Measurements from ENCODE around the gene PHYHIPL.

The PHYHIPL gene

DNA sequence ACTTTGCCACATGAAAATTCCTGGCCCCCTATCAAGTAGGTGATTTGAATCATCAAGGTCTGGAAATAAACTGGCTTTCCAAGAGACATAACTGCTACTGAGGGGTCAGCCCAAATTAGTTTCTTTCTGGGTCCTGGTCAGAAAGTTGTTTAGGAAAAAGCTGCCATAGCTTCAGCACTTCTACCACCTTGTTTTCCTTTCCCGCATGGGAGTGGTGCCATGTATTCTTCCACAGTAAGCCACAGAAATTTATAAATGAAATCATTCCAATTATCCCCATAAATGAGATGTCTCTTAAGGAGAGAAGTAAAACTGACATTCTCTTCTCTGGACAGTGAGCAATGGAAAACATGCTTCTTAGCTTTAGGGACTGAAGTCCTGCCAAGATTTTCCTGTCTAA is 80.8 kb downstream of the PHYHIPL start:
- no peak for DNase-seq (ENCODE audit: low read depth)

DNA sequence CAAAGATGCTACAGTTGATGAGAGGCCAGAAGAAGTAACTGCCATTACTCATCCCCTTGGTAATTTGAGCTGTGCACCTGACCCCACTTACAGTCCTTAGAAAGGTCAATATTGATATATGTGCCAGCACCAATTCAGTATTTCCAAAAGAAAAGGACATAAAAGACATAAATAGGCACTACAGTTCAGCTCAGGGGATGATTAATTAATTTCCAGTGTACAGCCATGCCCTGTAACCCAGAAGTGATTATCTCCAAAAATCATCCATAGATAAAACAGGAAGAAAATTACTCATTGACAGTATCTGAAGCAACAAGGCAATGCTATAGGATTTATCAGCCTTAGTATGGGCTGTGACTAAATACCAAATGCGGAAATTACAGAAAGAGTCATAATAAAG is 82.4 kb downstream of the PHYHIPL start:
- DNase-seq (ENCODE audit: low read depth): no peak

DNA sequence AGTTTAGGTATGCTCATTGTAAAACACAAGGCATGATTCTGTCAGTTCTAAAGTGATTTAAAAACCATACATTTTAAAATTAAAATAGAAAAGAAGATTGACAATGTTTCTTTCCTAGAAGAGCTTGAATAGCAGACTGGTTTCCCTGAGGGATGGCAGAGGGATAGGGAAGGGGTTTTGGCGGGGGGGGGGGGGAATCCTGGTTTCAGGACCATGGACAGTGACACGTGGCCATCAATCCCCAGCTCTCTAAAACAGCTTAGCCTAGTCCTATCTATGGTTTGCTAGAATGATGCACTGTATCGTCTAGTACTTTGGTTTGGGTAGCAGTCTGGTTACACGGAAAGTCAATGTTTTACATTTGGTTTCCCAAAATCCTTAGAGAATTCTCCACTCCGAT is 88.7 kb downstream of the PHYHIPL start:
- DNase-seq (ENCODE audit: low read depth): no peak

DNA sequence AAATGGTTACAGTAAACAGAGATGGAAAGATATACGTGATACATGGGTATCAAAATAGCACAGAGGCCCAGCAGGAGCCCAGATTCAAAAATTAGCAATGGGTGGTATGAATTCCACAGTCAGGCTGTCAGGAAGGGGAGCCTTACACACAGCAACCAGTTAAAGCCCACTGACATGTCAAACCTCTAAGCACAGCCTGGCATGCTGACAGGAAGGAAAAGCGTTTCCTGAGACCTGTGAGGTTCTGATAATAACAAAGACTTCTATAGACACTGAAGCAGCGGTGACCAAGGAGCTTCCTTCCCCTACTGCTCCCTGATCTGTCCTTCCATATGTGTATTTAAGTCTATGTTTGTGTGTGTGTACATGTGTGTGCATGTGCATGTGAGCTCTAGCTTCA is 89.9 kb downstream of the PHYHIPL start:
- DNase-seq (ENCODE audit: low read depth): no peak

DNA sequence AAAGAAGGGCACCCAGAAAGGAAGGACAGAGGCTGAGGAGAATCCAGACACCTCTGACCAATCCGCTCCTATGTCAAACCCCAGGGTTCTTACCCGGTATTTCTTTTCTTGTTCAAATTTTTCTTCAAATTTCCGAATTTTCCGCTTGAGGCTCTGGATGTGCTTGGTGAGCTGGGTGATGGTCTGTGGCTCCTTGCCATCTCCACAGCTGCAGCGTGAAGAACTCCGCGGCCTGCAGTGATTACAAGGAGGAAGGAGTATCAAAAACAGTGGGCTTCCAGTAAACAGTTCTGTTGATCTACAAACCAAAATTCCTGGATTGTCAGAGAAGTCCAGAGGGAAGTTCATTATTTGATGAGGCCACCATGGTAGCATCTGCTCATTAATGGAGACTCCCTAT is 92.0 kb downstream of the PHYHIPL start:
- no peak for DNase-seq (ENCODE audit: low read depth)

DNA sequence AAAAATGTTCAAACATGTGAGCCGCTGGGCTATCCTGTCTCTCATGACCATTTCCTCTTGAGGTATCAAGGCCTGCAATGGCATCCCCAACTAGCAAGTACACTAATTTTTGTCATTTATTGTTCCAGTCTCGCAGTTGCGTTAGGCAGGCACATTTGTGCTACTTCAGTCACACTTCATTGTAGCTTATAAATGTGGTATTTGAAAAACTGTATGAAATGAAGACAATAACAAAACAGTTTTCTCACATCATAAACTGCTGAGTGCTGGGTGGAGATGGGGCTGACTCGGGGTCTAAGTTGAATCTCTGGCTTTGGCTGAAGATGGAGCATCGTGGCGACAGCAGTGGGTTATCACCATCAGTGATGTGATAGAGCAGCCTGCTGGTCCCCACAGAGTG is 93.2 kb downstream of the PHYHIPL start:
- DNase-seq (ENCODE audit: low read depth): no peak

DNA sequence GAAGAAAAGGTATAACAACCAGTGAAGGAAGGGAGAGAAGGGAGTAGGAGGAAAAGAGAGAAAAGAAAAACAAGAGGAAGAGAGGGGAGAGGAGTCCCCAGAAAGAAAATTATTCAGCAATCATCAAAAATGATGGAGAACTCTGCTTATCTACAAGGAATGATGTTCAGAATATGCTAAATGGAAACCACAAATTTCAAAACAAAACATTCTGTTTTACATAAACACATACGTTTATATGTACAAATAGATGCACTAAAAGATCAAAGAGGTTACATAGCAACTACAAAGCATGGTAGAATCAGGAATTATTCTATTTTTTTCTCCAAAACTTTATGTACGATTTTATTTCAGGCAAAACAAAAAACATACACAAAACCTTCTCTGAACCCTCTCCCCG is 94.0 kb downstream of the PHYHIPL start:
- DNase-seq (ENCODE audit: low read depth): no peak

DNA sequence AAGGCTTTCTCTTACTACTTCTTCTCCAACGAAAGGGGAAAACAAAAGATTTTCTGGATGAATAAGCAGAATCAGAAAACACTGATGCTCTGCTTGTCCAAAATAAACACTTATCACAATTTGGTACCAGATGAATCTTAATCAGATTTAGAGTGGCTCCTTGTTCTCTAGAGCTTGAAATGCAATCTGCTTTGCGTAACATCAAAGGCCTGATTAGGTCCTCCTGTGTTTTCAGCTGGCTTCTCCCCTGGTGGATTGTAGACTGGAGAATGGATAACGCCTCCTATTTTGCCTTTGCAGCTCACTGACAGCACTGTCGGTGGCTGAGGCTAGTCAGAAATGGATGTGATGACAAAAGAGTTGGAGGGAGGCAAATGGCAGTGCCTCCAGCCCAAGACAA is 94.7 kb downstream of the PHYHIPL start:
- no peak for DNase-seq (ENCODE audit: low read depth)

DNA sequence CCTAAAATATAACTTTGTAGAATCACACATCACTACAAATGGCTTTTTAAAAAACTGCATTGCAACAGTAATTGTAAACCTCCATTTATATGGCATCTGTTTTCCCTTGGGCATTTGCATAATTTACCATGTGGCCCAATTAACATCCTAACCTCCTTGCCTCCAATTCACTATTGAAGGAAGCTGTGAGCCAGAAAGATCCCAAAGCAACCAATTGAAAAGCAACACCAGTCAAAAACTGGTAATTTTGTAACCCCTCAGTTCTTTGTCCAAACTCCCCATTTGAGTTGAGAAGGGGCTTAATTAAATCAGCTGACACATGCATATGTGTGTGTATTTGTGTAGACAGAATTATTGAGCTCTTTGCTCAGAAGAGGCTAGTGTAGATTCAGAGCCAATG is 95.6 kb downstream of the PHYHIPL start:
- DNase-seq (ENCODE audit: low read depth): no peak

DNA sequence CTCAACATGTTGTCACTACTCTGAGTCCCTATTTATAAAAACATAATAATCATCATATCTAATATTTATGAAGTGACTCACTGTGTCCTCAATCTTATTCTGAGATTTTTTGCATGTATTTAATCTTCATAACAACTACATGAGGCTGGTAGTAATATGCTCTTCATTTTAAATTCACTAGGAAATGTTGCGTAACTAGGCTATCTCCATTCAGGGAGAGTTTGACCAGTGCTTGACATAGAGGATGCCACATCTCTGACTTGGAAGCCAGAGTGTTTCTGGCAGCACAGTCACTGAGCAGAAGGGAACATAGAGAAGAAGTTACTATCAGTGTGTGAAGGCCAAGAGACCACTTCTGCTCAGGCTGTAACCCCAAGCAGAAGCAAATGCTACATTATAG is 97.0 kb downstream of the PHYHIPL start:
- DNase-seq (ENCODE audit: low read depth): no peak

DNA sequence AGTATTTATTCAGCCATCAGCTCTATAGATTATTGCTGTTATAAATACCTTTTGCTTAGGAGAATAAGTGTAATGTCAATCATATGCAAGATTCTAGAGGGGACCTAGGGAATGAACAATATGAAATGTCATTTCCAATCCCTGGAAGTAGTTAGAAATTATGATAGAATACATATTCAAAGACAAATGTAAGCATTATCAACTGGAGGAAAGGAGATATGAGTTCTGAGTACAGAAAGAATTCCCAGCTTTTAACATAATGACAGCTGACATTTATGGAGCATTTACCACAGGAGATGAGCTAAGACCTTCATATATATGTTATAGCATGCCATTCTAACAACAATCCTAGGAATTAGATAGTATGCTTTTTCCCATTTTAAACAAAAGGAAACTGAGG is 99.7 kb downstream of the PHYHIPL start:
- DNase-seq (ENCODE audit: low read depth): no peak

DNA sequence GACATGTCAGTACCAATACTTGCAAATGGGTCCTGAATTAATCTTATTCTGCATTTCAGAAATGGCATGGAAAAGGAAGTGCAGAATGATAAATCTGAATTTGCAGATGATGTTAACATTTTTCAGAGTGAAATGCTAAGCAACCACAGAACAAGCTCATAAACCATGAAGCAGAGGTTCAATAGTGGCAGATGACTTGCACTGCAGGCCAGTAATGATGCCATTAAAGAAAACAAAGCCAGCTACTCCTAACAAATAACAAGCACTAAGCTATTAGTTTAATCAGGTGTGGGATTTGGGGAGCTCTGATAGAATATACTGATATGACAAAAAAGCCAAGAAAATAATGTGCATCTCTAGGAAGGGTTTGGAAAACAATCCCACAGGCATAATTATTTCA is 100.5 kb downstream of the PHYHIPL start:
- no peak for DNase-seq (ENCODE audit: low read depth)

DNA sequence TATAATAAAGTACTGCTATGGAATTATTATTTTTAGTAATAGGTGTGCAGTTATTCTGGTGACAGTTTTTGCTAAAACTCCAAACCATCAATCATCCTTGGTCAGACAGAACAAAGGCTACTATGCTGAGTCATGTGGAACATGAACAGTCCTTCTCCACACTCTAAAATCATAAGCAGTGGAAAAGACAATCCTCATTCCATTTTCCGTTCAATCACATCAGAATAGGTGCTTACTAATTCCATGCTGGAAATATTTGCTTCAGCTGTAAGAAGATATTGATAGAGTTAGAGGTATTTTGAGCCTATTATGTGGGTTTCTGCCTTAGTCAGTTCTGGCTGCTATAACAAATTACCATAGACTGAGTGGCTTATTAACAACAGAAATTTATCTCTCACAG is 103.0 kb downstream of the PHYHIPL start:
- no peak for DNase-seq (ENCODE audit: low read depth)

DNA sequence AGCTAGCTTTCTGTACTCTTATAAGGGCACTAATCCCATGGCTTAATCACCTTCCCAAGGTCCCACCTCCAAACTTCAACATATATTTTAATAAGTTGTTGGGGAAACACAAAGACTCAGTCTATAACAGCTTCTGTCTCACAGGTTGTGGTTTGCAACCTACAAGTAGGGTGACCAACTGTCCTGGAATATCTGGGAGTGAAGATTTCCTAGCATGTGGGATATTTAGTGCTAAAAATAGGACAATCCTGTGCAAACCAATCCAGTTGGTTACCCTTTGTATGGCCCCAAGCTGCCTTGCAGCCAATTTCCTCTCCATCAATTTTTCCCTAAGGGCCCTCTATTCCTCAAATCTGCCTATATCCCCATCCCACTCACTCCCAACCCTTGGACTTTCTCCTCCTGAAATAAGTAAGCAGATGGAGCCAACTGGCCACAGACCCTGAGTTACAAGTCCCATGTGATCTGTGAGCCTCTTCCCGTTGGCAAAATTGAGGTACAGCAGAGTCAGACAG is 103.6 kb downstream of the PHYHIPL start:
- DNase-seq (ENCODE audit: low read depth): no peak

DNA sequence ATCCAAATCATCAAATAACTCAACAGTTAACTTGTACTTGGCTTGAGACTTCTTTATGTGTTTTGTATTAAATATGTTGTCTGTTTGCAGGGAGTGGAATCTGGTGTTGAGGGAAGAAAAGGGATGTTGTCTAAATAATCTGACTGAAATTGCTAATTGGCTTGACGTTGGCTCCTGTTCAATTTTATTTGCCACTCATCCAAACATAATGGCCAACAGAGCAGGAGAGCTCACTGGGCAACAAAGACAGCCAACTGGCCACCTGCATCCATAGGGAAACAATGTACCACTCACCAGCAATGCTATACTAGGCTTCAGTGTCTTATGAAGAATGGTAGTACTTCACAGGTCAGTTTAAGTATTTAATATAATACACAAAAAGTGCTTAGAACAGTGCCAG is 105.4 kb downstream of the PHYHIPL start:
- DNase-seq (ENCODE audit: low read depth): no peak

DNA sequence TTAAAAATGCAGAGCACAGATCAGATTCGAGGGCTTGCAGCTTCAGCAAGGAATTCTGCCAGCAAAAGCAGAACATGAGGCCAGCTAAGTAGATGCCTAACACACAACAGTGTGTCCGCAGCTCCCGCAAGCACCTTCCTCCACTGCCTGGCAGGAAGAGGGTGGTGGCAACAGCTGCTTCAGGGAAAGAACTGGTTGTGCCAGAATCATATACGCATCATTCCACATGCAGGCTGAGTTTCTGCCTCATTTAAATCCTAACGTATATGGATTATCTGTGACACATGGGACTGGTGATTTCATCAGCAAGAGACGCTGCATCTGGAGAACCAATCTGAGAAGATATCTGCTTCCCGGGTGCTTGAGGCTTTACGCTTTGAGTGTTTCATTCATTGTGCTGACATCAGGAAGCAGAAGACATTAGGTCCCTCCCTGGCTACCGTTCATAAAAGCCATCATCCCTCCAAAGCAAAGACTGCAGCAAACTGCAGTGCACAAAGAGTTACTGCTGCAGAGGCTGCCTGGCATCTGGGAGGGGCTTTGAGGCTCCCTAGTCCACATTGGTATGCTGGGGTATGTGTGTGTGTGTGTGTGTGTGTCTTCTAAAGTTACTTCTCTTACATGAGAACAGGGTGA is 107.1 kb downstream of the PHYHIPL start:
- no peak for DNase-seq (ENCODE audit: low read depth)

DNA sequence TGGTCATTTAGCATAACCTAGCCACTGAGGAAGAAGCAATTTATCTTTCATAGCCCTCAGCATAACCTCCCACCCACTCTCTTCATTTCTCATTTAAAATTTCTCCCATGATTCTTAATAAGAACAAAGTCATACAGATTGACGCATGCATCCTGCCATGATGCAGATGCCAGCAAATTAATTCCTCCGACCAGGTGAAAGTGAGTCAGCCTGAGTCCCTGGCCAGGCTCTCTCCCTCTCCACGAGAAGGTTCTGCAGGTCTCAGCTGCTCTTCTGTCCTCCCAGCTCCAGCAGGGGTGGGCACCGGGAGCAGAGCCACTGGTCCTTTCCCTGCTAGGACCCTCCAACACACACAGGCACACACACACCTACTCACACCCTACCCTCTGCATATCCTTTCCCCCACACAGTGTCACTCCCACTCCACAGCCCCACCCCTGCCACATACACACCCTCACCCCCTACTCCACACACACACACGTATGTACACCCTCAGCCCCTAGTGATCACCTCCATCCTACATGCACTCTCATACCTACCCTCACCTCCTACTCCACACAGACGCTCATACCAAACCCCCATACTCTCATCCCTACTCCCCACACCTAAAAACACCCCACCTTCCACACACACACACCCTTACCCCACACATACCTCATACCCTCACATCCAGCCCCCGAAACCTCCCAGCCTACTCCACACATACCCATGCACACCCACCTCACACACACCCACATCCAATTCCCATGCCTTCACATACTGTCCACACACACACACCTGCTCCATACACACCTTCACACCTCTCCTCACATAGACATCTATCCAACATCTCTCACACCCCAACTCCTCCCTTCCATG is 107.9 kb downstream of the PHYHIPL start:
- no peak for DNase-seq (ENCODE audit: low read depth)

DNA sequence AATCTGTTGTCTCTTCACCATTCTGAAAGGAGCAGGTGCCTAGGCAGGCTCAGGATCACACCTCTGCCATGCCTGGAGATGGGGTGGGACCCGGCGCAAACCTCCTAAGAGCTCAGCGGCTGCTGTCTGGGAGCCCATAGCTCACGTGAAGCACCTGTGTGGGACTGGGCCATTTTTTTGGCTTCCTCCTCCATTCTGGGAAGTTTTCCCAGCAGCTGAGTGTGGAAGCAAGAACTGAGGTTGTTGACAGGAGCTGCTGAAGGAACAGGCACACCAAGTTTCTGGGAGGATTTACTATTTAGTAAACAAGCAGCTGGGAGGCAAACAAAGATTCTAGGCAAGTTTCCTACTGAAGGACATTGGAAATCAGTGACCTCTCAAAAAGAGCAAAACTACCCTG is 108.6 kb downstream of the PHYHIPL start:
- no peak for DNase-seq (ENCODE audit: low read depth)

DNA sequence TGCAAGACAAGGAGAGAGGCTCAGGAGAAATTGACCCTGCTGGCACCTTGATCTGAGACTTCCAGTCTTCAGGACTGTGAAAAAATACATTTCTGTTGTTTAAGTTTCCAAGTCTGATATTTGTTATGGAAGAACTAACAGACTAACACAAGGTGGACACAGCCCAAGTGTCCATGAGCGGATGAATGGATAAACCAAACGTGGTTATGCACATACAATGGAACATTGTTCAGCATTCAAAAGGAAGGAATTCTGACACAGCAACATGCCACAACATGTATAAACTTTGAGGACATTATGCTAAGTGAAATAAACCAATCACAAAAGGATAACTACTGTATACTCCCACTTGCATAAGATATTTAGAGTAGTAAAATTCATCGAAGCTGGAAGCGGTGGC is 109.4 kb downstream of the PHYHIPL start:
- no peak for DNase-seq (ENCODE audit: low read depth)

DNA sequence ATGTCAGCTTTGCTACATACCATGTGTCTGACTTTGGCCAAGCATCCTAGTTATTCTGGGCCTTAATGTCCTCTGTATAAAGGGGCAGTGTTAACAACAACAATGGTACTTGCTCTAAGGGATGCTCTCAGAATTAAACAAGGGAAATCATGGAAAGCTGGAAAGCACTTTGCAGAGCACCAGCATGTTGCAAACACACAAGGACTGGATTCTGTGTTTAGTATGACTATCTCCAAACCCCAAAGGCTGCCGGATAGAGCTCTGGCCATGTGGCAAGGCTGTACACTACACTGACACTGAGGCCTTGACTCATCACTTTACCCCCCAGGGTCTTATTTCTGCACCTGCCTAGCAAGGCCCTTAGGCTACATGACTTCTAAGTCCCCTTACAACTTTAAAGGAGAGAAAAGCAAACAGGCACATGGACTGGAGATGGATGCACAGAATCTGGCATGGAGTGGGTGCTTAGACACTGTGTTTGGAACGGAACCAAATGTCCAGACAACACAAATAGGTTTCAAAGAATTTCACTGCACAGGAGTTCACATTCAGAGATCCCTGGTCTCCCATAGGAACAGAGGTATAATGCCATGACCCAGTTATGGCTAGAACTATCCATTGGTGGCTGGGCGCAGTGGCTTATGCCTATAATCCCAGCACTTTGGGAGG is 111.3 kb downstream of the PHYHIPL start:
- no peak for DNase-seq (ENCODE audit: low read depth)

DNA sequence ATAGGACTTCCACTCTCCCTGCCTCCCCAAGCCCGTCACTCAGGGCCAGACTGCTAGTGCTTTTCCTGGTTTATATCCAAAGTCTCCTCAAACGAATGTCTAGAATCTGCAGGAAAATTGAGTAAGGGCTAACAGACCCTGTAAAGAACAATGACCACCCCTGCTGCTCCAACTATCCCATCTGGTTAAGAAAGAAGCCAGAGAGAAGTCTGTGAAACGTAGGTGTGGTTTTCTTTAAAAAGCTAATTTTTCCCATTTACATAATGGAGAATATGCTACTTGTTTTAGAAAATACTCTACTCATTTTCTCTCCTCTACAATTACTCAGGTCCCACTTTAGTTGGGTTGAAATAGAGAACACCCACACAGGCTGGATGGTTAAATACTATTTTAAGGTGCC is 113.4 kb downstream of the PHYHIPL start:
- DNase-seq (ENCODE audit: low read depth): no peak

DNA sequence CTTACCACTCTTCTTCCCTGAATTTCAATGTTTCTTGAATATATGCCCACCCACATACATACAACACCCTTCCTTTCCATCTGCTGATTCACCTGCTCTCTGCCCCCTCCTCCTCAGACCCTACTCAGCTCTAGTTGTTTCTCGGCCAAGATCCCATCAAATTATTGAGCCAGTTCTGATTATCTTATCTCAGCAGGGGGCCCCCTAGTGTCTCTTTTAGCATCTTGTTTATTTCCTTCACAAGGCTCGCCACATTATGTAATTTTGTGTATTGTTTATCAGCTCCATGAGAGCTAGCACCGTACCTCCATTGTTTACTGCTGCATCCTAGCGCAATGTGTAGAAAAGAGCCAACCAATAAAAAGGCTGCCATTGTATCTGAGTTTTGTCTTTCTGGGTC is 114.0 kb downstream of the PHYHIPL start:
- no peak for DNase-seq (ENCODE audit: low read depth)
